K562 (cell line): ENCODE measurements around the gene CDCP2.

Experiments
- CHD2 ChIP-seq: IDR thresholded peaks from 2 replicates; pipeline ENCODE4 v1.6.1; 2011; ENCODE audit warnings: low read depth, low read length
- HNRNPH1 ChIP-seq: fragments of 200-400 bp; formaldehyde crosslinking; optimal IDR thresholded peaks from 2 replicates; pipeline ENCODE3; 2017; ENCODE audit warnings: low read depth, mild to moderate bottlenecking, low read length, moderate library complexity
- NRF1 ChIP-seq, 2 experiments: fragments of 450-650 bp; IDR thresholded peaks in 1 of 2; conservative IDR thresholded peaks in 1 of 2; 2 replicates each; pipeline ENCODE4 v1.6.1; 2014; ENCODE audit warnings: mild to moderate bottlenecking in 2 of 2
- RAD21 ChIP-seq, 2 experiments: fragments of 250-450 bp in 1 of 2; fragments of 450-650 bp in 1 of 2; sonication (Bioruptor Pico) in 1 of 2; formaldehyde crosslinking in 1 of 2; IDR thresholded peaks in 1 of 2; conservative IDR thresholded peaks in 1 of 2; 2 replicates each; pipeline versions ENCODE4 v1.4.0 to v1.8.0; 2020 to 2022; ENCODE audit warnings: mild to moderate bottlenecking in 2 of 2, moderate library complexity in 1 of 2
- SP1 ChIP-seq: sonication (generic); formaldehyde crosslinking; IDR thresholded peaks from 2 replicates; pipeline ENCODE4 v1.8.1; 2022; ENCODE audit warnings: mild to moderate bottlenecking, missing genetic modification reagents
- TSC22D4 ChIP-seq: fragments of 450-650 bp; IDR thresholded peaks from 2 replicates; pipeline ENCODE4 v1.6.1; 2016; ENCODE audit warnings: missing genetic modification characterization, missing biosample characterization, control low read depth
- ZFX ChIP-seq: sonication (generic); formaldehyde crosslinking; IDR thresholded peaks from 2 replicates; pipeline ENCODE4 v1.8.0; 2022; ENCODE audit warnings: mild to moderate bottlenecking, missing genetic modification reagents, moderate library complexity
- TF ChIP-seq, protein P1 (sequence below): sonication (generic); formaldehyde crosslinking; IDR thresholded peaks from 2 replicates; pipeline ENCODE4 v1.8.1; 2022; ENCODE audit warnings: missing genetic modification reagents
- TF ChIP-seq, protein P2 (sequence below), 3 experiments: IDR thresholded peaks in 2 of 3; conservative IDR thresholded peaks in 1 of 3; 2 replicates each; pipeline ENCODE4 v1.5.1; 2011 to 2012; ENCODE audit warnings: low read length in 3 of 3, mild to moderate bottlenecking in 3 of 3, control low read depth in 2 of 3, improper control_type of control experiment in 1 of 3, inconsistent platforms in 1 of 3, low read depth in 1 of 3, mixed read lengths in 1 of 3, moderate library complexity in 1 of 3; ENCODE audit not compliant: insufficient read depth in 2 of 3
- TF ChIP-seq, protein P3 (sequence below): sonication (generic); formaldehyde crosslinking; IDR thresholded peaks from 2 replicates; pipeline ENCODE4 v1.8.1; 2022; ENCODE audit warnings: missing genetic modification reagents
- TF ChIP-seq, protein P4 (sequence below): sonication (generic); formaldehyde crosslinking; IDR thresholded peaks from 2 replicates; pipeline ENCODE4 v1.8.0; 2022; ENCODE audit warnings: mild to moderate bottlenecking, missing genetic modification reagents
- TF ChIP-seq, protein P5 (sequence below): fragments of 450-650 bp; IDR thresholded peaks from 2 replicates; pipeline ENCODE4 v1.6.1; 2016; ENCODE audit warnings: borderline replicate concordance
- TF ChIP-seq, protein P6 (sequence below): sonication (generic); formaldehyde crosslinking; IDR thresholded peaks from 2 replicates; pipeline ENCODE4 v1.5.0; 2020; ENCODE audit warnings: missing genetic modification reagents

DNA sequence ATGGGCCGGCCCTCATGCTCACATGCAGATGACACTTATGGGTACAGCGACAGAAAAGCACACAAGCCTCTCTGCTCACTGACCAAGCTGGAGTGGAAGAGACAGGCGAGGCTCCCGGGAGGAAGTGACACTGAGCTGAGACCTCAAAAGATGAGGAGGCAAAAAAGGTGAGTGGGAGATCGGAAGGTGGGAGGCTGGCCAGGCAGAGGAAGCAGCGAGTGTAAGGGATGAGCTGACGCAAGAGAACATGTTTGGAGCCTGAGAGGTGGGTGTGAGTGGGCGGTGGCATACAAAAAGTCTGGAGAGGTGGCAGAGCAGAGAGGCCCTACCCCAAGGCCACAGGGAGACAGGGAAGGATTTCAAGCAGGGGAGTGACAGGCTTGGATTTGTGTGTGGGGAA, 18.2 kb upstream of the CDCP2 start:
- TF ChIP-seq, protein P1, sequence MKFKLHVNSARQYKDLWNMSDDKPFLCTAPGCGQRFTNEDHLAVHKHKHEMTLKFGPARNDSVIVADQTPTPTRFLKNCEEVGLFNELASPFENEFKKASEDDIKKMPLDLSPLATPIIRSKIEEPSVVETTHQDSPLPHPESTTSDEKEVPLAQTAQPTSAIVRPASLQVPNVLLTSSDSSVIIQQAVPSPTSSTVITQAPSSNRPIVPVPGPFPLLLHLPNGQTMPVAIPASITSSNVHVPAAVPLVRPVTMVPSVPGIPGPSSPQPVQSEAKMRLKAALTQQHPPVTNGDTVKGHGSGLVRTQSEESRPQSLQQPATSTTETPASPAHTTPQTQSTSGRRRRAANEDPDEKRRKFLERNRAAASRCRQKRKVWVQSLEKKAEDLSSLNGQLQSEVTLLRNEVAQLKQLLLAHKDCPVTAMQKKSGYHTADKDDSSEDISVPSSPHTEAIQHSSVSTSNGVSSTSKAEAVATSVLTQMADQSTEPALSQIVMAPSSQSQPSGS, result no peak
- no peak for TF ChIP-seq HNRNPH1
- TF ChIP-seq, protein P2, sequence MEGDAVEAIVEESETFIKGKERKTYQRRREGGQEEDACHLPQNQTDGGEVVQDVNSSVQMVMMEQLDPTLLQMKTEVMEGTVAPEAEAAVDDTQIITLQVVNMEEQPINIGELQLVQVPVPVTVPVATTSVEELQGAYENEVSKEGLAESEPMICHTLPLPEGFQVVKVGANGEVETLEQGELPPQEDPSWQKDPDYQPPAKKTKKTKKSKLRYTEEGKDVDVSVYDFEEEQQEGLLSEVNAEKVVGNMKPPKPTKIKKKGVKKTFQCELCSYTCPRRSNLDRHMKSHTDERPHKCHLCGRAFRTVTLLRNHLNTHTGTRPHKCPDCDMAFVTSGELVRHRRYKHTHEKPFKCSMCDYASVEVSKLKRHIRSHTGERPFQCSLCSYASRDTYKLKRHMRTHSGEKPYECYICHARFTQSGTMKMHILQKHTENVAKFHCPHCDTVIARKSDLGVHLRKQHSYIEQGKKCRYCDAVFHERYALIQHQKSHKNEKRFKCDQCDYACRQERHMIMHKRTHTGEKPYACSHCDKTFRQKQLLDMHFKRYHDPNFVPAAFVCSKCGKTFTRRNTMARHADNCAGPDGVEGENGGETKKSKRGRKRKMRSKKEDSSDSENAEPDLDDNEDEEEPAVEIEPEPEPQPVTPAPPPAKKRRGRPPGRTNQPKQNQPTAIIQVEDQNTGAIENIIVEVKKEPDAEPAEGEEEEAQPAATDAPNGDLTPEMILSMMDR (IDR thresholded peaks at IDR 0.05 in 2 of 3, conservative IDR thresholded peaks at IDR 0.05 in 1 of 3; ENCODE audit: insufficient read depth in 2 of 3, low read depth in 1 of 3, low read length in 3 of 3), result no peak
- TF ChIP-seq SP1, result no peak
- no peak for TF ChIP-seq ZFX (CRISPR knock-in tag)
- TF ChIP-seq CHD2, result no peak
- no peak for TF ChIP-seq TSC22D4 (tag)
- no peak for TF ChIP-seq NRF1 (conservative IDR thresholded peaks at IDR 0.05 in 1 of 2, IDR thresholded peaks at IDR 0.05 in 1 of 2)
- TF ChIP-seq, protein P3, sequence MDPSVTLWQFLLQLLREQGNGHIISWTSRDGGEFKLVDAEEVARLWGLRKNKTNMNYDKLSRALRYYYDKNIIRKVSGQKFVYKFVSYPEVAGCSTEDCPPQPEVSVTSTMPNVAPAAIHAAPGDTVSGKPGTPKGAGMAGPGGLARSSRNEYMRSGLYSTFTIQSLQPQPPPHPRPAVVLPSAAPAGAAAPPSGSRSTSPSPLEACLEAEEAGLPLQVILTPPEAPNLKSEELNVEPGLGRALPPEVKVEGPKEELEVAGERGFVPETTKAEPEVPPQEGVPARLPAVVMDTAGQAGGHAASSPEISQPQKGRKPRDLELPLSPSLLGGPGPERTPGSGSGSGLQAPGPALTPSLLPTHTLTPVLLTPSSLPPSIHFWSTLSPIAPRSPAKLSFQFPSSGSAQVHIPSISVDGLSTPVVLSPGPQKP (CRISPR knock-in tag), result no peak
- TF ChIP-seq, protein P4, sequence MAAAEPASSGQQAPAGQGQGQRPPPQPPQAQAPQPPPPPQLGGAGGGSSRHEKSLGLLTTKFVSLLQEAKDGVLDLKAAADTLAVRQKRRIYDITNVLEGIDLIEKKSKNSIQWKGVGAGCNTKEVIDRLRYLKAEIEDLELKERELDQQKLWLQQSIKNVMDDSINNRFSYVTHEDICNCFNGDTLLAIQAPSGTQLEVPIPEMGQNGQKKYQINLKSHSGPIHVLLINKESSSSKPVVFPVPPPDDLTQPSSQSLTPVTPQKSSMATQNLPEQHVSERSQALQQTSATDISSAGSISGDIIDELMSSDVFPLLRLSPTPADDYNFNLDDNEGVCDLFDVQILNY (CRISPR knock-in tag), result no peak
- TF ChIP-seq, protein P5, sequence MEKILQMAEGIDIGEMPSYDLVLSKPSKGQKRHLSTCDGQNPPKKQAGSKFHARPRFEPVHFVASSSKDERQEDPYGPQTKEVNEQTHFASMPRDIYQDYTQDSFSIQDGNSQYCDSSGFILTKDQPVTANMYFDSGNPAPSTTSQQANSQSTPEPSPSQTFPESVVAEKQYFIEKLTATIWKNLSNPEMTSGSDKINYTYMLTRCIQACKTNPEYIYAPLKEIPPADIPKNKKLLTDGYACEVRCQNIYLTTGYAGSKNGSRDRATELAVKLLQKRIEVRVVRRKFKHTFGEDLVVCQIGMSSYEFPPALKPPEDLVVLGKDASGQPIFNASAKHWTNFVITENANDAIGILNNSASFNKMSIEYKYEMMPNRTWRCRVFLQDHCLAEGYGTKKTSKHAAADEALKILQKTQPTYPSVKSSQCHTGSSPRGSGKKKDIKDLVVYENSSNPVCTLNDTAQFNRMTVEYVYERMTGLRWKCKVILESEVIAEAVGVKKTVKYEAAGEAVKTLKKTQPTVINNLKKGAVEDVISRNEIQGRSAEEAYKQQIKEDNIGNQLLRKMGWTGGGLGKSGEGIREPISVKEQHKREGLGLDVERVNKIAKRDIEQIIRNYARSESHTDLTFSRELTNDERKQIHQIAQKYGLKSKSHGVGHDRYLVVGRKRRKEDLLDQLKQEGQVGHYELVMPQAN, result no peak
- TF ChIP-seq, protein P6, sequence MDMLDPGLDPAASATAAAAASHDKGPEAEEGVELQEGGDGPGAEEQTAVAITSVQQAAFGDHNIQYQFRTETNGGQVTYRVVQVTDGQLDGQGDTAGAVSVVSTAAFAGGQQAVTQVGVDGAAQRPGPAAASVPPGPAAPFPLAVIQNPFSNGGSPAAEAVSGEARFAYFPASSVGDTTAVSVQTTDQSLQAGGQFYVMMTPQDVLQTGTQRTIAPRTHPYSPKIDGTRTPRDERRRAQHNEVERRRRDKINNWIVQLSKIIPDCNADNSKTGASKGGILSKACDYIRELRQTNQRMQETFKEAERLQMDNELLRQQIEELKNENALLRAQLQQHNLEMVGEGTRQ (CRISPR knock-in tag), result no peak
- TF ChIP-seq RAD21 (CRISPR knock-in tag; conservative IDR thresholded peaks at IDR 0.05 in 1 of 2, IDR thresholded peaks at IDR 0.05 in 1 of 2), result no peak
